Activated CD4-positive, alpha-beta T cell treated with anti-CD3 and anti-CD28 coated beads, Interleukin-2, amount 10 ng/mL, durations not matched to agents 7 days and 5 days (primary cell): ENCODE results near the gene RAN. TPM values are rescaled to one million over a fixed set of nuclear protein-coding genes. Genes with fewer than 3 reads are reported as not detected.
"Not testable (repeated sequence)": the region's sequence is repeated elsewhere in the genome, so short reads cannot be mapped to it uniquely, and the experiment has no call there.

Experiments used
- CTCF ChIA-PET: fragments of 350-600 bp; sonication (Branson Sonifier 250); formaldehyde crosslinking; loops from one replicate; lab custom pipeline; 2021; ENCODE audit warnings: antibody characterized with exemption; lab: Charles Lee
- POLR2A ChIA-PET: fragments of 350-600 bp; sonication (Branson Sonifier 250); formaldehyde crosslinking; loops from one replicate; lab custom pipeline; 2021; ENCODE audit warnings: antibody characterized with exemption; lab: Charles Lee
- DNase-seq: peaks from one replicate; pipeline ENCODE4 v3.0.0-alpha.2; 2020
- H3K27ac Mint-ChIP-seq: one replicate; pipeline ENCODE4 v1.8.0; 2021; ENCODE audit warnings: mild to moderate bottlenecking, moderate library complexity, mixed read lengths
- H3K27me3 Mint-ChIP-seq: one replicate; pipeline ENCODE4 v1.8.0; 2021; ENCODE audit warnings: mixed read lengths
- H3K36me3 Mint-ChIP-seq: one replicate; pipeline ENCODE4 v1.8.0; 2021; ENCODE audit warnings: low read depth, mixed read lengths
- H3K4me1 Mint-ChIP-seq: one replicate; pipeline ENCODE4 v1.8.0; 2021; ENCODE audit warnings: mixed read lengths
- H3K4me3 Mint-ChIP-seq: one replicate; pipeline ENCODE4 v1.8.0; 2021; ENCODE audit warnings: mild to moderate bottlenecking, moderate library complexity, mixed read lengths
- H3K9me3 Mint-ChIP-seq: one replicate; pipeline ENCODE4 v1.8.0; 2021; ENCODE audit warnings: mixed read lengths
- total RNA-seq, 2 experiments: library from RNA; stranded (reverse); gene quantifications; one replicate each; pipeline ENCODE4 v1.2.3, GENCODE V29; 2021

The RAN gene
- total RNA-seq, 2 experiments from 2014 or later = 1,033 to 1,124 TPM

GRCh38 chr12:130838284-130838950 is 33.4 kb upstream of the RAN start:
- peak; percentile 40 for DNase-seq
- Mint-ChIP-seq H3K27ac (peak overlapping the region; percentile 81), H3K27me3 (no peaks in the 10 kb centered on the region), H3K4me1 (peaks cover 36% of the 10 kb centered on the region), H3K9me3 (no peaks in the 10 kb centered on the region), H3K4me3 (peak overlapping the region; percentile 82), H3K36me3 (peaks cover 2% of the 10 kb centered on the region)
- CTCF ChIA-PET = interaction anchor here (0.7 to 2.4 kb wide), 4 partner anchors 7 to 19 kb away, joined by 3 to 27 read pairs (median 4); no protein-coding TSS in a partner anchor
- POLR2A ChIA-PET = no interaction called here

- no peaks in the 10 kb centered on the region for H3K27me3 Mint-ChIP-seq
- ChIA-PET CTCF (interaction anchor here (0.6 to 2.4 kb wide), 4 partner anchors 14 to 588 kb away, joined by 3 to 27 read pairs (median 4); no protein-coding TSS in a partner anchor), POLR2A (no interaction called here)
- peak; percentile 85 for DNase-seq
- peaks cover 2% of the 10 kb centered on the region for H3K36me3 Mint-ChIP-seq
- peak within 1 kb of the TSS; percentile 82 for H3K4me3 Mint-ChIP-seq
- H3K4me1 Mint-ChIP-seq = peaks cover 34% of the 10 kb centered on the region
- peak within 1 kb of the TSS; percentile 81 for H3K27ac Mint-ChIP-seq
- no peaks in the 10 kb centered on the region for H3K9me3 Mint-ChIP-seq
These were observed 32.7 kb upstream of the RAN start, which contains the start of gene STX2 for GRCh38 chr12:130838951-130839769. Gene STX2 (minus strand): TSS chr12:130839250. CDS start chr12:130839099, 151 bp downstream.

DNA sequence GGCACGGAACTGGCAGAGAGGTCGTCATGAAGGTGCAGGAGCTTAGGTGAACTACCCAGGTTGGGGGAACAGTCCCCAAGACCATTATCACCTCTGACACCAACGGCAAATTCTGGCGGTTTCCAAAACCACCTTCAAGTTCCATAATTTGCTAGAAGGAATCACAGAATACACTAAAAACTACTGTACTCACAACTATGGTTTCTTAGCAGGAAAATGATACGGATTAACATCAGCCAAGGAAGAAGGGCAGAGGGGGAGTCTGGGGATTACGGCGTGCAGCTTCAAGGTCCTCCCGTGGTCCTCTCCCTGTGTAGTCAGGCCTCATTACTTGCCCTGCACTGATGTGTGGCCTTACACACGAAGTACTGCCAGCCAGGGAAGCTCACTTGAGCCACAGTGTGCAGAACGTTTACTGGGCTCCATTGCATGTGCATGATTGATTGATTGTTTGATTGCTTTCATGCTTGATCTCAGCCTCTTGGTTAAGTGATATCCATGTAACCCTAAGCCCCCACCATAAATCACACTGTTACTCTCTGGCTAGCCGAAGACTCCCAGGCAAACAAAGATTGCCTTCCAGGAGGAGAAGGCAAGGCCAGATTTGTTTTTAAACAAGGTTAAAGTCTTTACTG is 32.0 kb upstream of the RAN start:
- Mint-ChIP-seq H3K36me3 (peaks cover 2% of the 10 kb centered on the region), H3K9me3 (no peaks in the 10 kb centered on the region), H3K27me3 (no peaks in the 10 kb centered on the region), H3K4me3 (peak overlapping the region; percentile 73), H3K4me1 (peaks cover 34% of the 10 kb centered on the region), H3K27ac (peak overlapping the region; percentile 81)
- DNase-seq = no peak
- CTCF ChIA-PET = interaction anchor here (0.8 kb wide), 1 partner anchor 15 kb away, joined by 3 read pairs; no protein-coding TSS in a partner anchor
- POLR2A ChIA-PET = no interaction called here

GRCh38 chr12:130846369-130846768 is 25.5 kb upstream of the RAN start:
- DNase-seq = no peak
- Mint-ChIP-seq H3K4me1 (no peaks in the 10 kb centered on the region), H3K36me3 (no peaks in the 10 kb centered on the region), H3K4me3 (no peak overlapping the region), H3K9me3 (no peaks in the 10 kb centered on the region), H3K27ac (no peak overlapping the region), H3K27me3 (peaks cover 2% of the 10 kb centered on the region)
- ChIA-PET POLR2A (no interaction called here), CTCF (interaction anchor here (0.7 to 1.0 kb wide), 2 partner anchors 8 to 9 kb away, joined by 3 read pairs; no protein-coding TSS in a partner anchor)

DNA sequence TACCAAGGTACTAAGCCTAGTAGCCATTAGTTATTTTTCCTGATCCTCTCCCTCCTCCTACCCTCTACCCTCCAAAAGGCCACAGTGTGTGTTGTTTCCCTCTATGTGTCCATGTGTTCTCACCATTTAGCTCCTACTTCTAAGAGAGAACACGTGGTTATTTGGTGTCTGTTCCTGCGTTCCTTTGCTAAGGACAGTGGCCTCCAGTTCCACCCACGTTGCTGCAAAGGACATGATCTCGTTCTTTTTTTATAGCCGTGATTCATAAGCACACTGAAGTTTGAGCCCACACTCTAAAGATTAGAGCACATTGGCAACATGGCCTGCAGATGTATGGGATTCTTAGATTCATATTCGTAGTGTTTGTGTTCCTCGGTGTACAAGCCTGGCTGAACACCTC is 24.8 kb upstream of the RAN start:
- H3K27ac Mint-ChIP-seq = no peak overlapping the region
- ChIA-PET CTCF (interaction anchor here (0.7 kb wide), 1 partner anchor 9 kb away, joined by 3 read pairs; no protein-coding TSS in a partner anchor), POLR2A (no interaction called here)
- no peaks in the 10 kb centered on the region for H3K36me3 Mint-ChIP-seq
- no peak for DNase-seq
- H3K4me3 Mint-ChIP-seq = no peak overlapping the region
- H3K27me3 Mint-ChIP-seq = peaks cover 2% of the 10 kb centered on the region
- no peaks in the 10 kb centered on the region for H3K4me1 Mint-ChIP-seq
- no peaks in the 10 kb centered on the region for H3K9me3 Mint-ChIP-seq

GRCh38 chr12:130848105-130848504 is 23.8 kb upstream of the RAN start:
- CTCF ChIA-PET, POLR2A ChIA-PET, H3K4me3 Mint-ChIP-seq, H3K27ac Mint-ChIP-seq, H3K4me1 Mint-ChIP-seq, H3K9me3 Mint-ChIP-seq, H3K27me3 Mint-ChIP-seq, DNase-seq, H3K36me3 Mint-ChIP-seq: not testable (repeated sequence)

- H3K27ac Mint-ChIP-seq, H3K36me3 Mint-ChIP-seq, H3K4me1 Mint-ChIP-seq, H3K9me3 Mint-ChIP-seq, H3K4me3 Mint-ChIP-seq, DNase-seq, CTCF ChIA-PET, POLR2A ChIA-PET, H3K27me3 Mint-ChIP-seq: not testable (repeated sequence)
These were observed 23.0 kb upstream of the RAN start for GRCh38 chr12:130848785-130849305.

GRCh38 chr12:130849561-130850417 is 22.1 kb upstream of the RAN start:
- no peaks in the 10 kb centered on the region for H3K36me3 Mint-ChIP-seq
- no peak for DNase-seq
- POLR2A ChIA-PET = no interaction called here
- H3K4me1 Mint-ChIP-seq = no peaks in the 10 kb centered on the region
- H3K27me3 Mint-ChIP-seq = peaks cover 4% of the 10 kb centered on the region
- H3K27ac Mint-ChIP-seq = no peak overlapping the region
- no peak overlapping the region for H3K4me3 Mint-ChIP-seq
- H3K9me3 Mint-ChIP-seq = no peaks in the 10 kb centered on the region
- CTCF ChIA-PET = no interaction called here

GRCh38 chr12:130850418-130851021 is 21.3 kb upstream of the RAN start:
- CTCF ChIA-PET = no interaction called here
- Mint-ChIP-seq H3K36me3 (no peaks in the 10 kb centered on the region), H3K4me1 (no peaks in the 10 kb centered on the region), H3K4me3 (no peak overlapping the region), H3K9me3 (no peaks in the 10 kb centered on the region), H3K27ac (no peak overlapping the region), H3K27me3 (peaks cover 4% of the 10 kb centered on the region)
- POLR2A ChIA-PET = no interaction called here
- no peak for DNase-seq

DNA sequence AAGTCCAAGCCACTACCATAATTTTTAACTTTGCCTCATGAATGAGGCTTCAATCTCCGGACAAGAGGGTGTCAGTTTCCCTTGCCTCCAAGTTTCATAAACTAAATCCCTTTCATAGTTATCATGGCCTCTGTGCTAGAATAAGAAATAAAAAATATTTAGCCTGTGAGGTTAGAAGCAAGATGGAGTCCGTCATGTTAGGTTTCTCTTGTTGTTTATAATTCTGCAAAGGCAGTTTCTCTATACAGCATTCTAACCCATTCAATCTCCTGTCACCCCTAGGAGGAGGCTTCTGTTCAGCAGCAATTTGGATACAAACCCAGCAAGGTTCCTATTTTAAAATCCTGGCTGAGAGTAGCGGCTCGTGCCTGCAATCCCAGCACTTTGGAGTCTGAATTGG is 15.8 kb upstream of the RAN start:
- Mint-ChIP-seq H3K9me3 (peaks cover 10% of the 10 kb centered on the region), H3K4me3 (no peak overlapping the region), H3K36me3 (no peaks in the 10 kb centered on the region), H3K4me1 (no peaks in the 10 kb centered on the region), H3K27me3 (peaks cover 1% of the 10 kb centered on the region), H3K27ac (no peak overlapping the region)
- ChIA-PET CTCF (no interaction called here), POLR2A (no interaction called here)
- no peak for DNase-seq

DNA sequence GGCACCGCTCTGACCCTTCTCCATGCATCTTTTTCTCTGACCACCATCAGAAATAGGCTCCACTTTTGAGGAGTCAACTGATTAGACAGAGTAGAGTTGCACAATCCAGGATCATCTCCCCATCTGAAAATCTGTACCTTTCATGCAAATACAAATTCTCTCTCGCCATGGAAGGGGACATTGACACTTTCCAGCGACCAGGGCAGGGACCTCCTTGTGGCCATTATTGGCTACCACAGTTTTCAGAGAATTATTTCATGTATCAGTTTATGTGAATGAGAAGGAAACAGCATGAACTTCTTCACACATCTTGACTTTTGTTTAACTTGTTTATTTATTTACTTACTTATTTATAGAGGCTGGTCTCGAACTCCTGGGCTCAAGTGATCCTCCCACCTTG is 13.8 kb upstream of the RAN start:
- Mint-ChIP-seq H3K27me3 (peaks cover 1% of the 10 kb centered on the region), H3K27ac (no peak overlapping the region), H3K36me3 (no peaks in the 10 kb centered on the region), H3K9me3 (peaks cover 10% of the 10 kb centered on the region), H3K4me3 (no peak overlapping the region), H3K4me1 (peaks cover 1% of the 10 kb centered on the region)
- DNase-seq = no peak
- ChIA-PET POLR2A (no interaction called here), CTCF (no interaction called here)
